PFSK-1 (cell line): ENCODE data around the gene SERINC5.

Source experiments
- FOXP2 ChIP-seq: optimal IDR thresholded peaks from 2 replicates; pipeline ENCODE3; 2011; ENCODE audit warnings: borderline replicate concordance, control low read depth, inconsistent platforms; ENCODE audit not compliant: insufficient read depth; ENCODE audit errors: extremely low read length, extremely low read depth
- POLR2AphosphoS5 ChIP-seq: IDR thresholded peaks from 2 replicates; pipeline ENCODE4 v1.6.1; 2012; ENCODE audit warnings: low read depth, mild to moderate bottlenecking, control low read depth, low read length, moderate library complexity
- SIN3A ChIP-seq: IDR thresholded peaks from 2 replicates; pipeline ENCODE4 v1.6.1; 2012; ENCODE audit warnings: mild to moderate bottlenecking, low read length, moderate library complexity, borderline replicate concordance; ENCODE audit not compliant: insufficient read depth
- TAF1 ChIP-seq: IDR thresholded peaks from 2 replicates; pipeline ENCODE4 v1.6.1; 2012; ENCODE audit warnings: low read length, control low read depth, borderline replicate concordance; ENCODE audit not compliant: insufficient read depth
- TF ChIP-seq, protein P1 (sequence below), 2 experiments: IDR thresholded peaks; 2 replicates each; pipeline versions ENCODE4 v1.6.1 to v1.8.0; 2011 to 2012; ENCODE audit warnings: low read depth in 2 of 2, low read length in 2 of 2, control low read depth in 1 of 2, inconsistent platforms in 1 of 2, mild to moderate bottlenecking in 1 of 2, moderate library complexity in 1 of 2; ENCODE audit not compliant: insufficient read depth in 1 of 2

SERINC5 gene

DNA sequence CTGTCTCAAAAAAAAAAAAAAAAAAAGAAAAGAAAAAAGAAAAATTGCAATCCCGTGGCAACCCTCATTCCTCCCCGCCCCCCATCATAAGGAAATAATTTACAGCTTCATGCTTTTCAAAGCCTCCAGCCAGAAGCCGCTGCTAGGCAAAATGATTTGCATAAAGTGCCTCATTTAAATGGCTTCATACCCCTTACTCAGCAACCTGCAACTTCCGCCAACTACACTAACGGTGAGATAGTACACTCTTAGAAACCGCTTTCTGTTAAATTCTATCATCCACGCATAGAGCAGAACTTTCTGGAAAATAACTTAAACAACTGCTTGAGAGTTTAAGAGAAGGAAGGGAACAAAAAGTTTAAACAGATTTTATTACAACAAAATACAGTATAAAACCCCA, 17.8 kb downstream of the SERINC5 start:
- no peak for TF ChIP-seq TAF1
- TF ChIP-seq POLR2AphosphoS5 = no peak
- TF ChIP-seq, protein P1, sequence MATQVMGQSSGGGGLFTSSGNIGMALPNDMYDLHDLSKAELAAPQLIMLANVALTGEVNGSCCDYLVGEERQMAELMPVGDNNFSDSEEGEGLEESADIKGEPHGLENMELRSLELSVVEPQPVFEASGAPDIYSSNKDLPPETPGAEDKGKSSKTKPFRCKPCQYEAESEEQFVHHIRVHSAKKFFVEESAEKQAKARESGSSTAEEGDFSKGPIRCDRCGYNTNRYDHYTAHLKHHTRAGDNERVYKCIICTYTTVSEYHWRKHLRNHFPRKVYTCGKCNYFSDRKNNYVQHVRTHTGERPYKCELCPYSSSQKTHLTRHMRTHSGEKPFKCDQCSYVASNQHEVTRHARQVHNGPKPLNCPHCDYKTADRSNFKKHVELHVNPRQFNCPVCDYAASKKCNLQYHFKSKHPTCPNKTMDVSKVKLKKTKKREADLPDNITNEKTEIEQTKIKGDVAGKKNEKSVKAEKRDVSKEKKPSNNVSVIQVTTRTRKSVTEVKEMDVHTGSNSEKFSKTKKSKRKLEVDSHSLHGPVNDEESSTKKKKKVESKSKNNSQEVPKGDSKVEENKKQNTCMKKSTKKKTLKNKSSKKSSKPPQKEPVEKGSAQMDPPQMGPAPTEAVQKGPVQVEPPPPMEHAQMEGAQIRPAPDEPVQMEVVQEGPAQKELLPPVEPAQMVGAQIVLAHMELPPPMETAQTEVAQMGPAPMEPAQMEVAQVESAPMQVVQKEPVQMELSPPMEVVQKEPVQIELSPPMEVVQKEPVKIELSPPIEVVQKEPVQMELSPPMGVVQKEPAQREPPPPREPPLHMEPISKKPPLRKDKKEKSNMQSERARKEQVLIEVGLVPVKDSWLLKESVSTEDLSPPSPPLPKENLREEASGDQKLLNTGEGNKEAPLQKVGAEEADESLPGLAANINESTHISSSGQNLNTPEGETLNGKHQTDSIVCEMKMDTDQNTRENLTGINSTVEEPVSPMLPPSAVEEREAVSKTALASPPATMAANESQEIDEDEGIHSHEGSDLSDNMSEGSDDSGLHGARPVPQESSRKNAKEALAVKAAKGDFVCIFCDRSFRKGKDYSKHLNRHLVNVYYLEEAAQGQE (IDR thresholded peaks at IDR 0.05; ENCODE audit: insufficient read depth in 1 of 2, low read depth in 2 of 2, low read length in 2 of 2) = no peak
- TF ChIP-seq SIN3A = no peak
- no peak for TF ChIP-seq FOXP2

DNA sequence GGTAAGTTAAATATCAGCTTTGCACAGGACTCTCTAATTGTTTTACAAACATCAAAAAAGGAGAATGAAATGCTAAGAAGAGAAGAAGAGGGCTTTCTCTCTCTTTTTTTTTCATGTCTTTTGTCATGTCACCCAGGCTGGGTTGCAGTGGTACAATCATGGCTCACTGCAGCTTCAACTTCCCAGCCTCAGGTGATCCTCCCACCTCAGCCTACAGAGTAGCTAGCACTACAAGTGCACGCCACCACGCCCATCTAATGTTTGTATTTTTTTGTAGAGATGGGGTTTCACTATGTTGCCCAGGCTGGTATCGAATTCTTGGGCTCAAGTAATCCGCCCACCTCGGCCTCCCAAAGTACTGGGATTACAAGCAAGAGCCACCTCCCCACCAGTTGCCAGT, 18.6 kb downstream of the SERINC5 start:
- TF ChIP-seq SIN3A (no peak), POLR2AphosphoS5 (no peak), TAF1 (no peak), FOXP2 (no peak)
- TF ChIP-seq, protein P1 (IDR thresholded peaks at IDR 0.05; ENCODE audit: insufficient read depth in 1 of 2, low read depth in 2 of 2, low read length in 2 of 2) = no peak

DNA sequence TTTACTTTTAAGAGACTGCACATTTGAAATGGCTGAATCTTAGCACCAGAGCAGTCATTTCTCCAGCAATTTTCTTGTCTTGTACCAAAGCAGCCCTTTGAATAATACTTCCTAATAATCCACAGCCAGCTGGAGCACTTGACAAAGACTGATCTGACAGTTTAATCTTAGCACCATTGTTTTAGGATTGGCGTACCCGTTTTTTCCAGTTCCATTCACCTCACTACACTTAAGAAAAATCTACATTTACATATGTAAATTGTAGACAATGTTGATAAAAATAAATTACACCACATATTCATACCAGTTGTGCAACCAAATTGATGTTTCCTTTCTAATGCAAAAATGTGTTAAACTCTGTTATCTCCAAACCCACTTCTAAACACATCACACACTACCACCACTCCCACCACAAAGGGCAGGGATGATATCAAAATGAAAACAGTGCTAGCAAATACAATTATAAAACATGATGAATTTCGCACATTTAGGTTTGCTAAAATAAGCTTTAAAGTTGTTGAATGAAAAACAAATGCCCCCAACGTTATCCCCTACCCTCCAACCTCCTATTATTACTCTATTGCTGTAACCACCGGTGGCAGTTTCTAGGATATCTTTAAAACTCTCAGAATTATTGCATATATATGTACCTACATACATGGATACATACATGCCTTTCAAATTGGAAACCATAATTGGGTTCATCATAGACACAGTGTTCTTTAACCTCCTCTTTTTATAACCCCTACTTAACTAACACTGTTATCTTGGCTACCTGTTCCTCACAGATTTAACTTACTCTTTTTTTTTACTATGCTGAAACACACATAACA, 21.5 kb downstream of the SERINC5 start:
- no peak for TF ChIP-seq FOXP2
- no peak for TF ChIP-seq TAF1
- TF ChIP-seq POLR2AphosphoS5 = no peak
- TF ChIP-seq, protein P1 (IDR thresholded peaks at IDR 0.05; ENCODE audit: insufficient read depth in 1 of 2, low read depth in 2 of 2, low read length in 2 of 2) = no peak
- no peak for TF ChIP-seq SIN3A

DNA sequence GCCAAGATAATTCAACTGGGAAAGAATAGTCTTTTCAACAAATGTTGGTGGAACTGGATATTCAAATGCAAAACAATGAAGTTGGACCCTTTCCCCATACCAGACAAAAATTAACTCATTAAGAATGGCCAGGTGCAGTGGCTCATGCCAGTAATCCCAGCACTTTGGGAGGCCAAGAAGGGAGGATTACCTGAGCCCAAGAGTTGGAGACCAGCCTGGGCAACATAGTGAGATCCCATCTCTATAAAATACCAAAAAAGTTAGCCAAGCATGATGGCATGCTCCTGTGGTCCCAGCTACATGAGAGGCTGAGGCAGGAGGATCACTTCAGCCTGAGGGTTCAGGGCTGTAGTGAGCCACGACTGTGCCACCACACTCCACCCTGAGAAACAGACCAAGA, 24.2 kb downstream of the SERINC5 start:
- TF ChIP-seq SIN3A (no peak), TAF1 (no peak), FOXP2 (no peak), POLR2AphosphoS5 (no peak)
- TF ChIP-seq, protein P1 (IDR thresholded peaks at IDR 0.05; ENCODE audit: insufficient read depth in 1 of 2, low read depth in 2 of 2, low read length in 2 of 2) = no peak

DNA sequence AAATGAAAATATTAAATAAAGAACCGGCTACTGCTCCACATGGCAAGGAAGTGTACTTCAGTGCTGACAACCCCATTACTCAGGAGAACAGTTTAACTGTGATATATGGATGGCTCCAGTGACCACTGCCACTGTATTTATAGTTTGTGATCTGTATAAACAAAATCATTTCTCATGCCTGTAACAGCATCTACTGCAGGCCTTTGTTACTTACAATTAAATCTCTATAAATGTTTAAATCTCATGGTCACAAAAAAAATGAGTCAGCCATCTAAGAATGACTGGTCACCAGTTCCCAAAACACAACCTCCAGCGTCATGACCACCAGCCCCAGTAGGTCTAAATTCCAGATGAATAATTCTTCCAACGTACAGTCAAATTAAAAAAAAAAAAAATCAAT, 24.6 kb downstream of the SERINC5 start:
- TF ChIP-seq TAF1 (no peak), FOXP2 (no peak), POLR2AphosphoS5 (no peak), SIN3A (no peak)
- TF ChIP-seq, protein P1 (IDR thresholded peaks at IDR 0.05; ENCODE audit: insufficient read depth in 1 of 2, low read depth in 2 of 2, low read length in 2 of 2) = no peak
